ENCODE results near the gene LPCAT4. TPM values are rescaled to one million over a fixed set of nuclear protein-coding genes. Genes with fewer than 3 reads are reported as not detected.

The LPCAT4 gene
- polyA plus RNA-seq, 3 donors, result 40.3 to 51.9 (median 46.2) TPM

DNA sequence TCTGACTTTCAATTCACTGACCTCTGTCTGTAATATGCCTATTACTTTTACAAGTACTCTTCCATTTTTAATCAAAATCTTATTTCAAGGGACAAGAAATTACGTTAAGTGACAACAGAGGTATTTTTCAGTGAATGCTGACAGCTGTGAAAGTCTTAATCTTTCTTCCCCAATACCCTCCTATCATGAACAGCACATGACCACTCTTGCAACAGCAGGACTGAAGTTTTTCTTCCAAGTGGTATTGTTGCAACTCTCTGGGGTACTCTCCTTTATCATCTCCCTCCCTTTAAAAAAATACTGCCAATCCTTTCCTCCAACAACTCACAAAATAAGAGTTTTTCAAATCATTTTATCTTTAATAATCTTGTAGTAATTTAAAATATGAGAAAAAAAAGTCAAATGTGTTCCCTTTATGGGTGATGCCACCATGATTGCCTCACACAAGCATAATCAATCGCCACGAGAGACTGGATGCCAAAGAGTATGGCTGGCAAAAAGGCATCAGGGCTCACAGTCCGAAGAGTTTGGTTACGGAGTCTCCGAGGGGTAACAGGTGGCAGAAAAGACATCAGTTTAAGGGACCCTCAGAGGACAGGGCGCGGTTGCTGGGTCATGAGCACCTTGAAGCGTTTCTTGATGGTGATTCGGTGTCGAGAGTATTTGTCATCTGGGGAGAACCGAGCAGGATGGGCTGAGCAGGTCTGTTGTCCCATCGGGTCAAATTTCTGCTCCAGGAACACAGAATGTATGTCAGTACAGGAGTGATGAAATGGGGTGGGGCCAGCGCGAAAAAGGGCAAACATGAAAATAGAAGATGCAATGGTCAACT lies 25.4 kb downstream of the LPCAT4 start:
- DNase-seq, result no peak

- DNase-seq, result no peak
These were observed 27.1 kb downstream of the LPCAT4 start for GRCh38 chr15:34339946-34340345.

GRCh38 chr15:34338347-34338746 lies 28.6 kb downstream of the LPCAT4 start:
- no peak for DNase-seq

GRCh38 chr15:34337557-34338306 lies 29.3 kb downstream of the LPCAT4 start, which contains the start of gene SLC12A6:
TSS of gene SLC12A6 (minus strand) at chr15:34337781. CDS start at chr15:34336680, 1,101 bp downstream.
- DNase-seq, result peak; percentile 88

- DNase-seq, result no peak
These were observed 29.9 kb downstream of the LPCAT4 start for GRCh38 chr15:34336991-34337556.

DNA sequence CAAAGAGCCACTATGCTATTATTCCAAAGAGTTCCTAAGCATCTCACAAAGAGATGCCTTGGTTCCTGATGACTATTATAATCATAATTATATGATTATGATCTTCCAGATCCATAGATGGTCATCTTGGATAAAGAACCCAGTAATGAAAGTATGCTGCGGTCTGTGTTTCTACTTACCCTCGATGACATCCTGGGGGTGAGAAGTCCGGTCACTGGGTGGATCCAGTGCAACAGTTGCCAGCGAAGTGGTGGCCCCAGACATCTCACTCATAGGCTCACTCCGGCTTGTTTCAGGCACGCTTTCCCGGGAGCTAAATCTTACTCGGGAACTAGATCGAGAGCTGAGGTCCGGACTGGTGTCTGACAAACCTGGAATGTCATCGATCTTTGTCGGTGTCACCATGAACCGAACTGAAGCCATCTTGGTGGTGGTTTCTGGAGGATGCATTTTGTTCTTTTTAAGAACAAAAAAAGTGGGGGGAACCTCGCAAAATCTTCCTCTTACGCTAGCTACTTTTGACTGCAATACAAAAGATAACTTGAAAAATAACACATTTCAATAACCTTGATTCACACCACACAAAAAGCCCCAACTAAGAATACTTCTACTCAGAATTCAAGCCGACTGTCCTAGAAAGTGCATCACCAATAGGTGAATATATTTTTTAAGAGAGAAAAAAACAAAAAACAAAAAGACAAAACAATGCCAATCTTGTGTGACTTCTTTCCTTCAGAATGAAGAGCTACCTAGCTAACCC lies 30.6 kb downstream of the LPCAT4 start:
- no peak for DNase-seq

- DNase-seq, result no peak
These were observed 31.6 kb downstream of the LPCAT4 start for GRCh38 chr15:34335176-34336032.

- no peak for DNase-seq
These were observed 32.3 kb downstream of the LPCAT4 start for GRCh38 chr15:34334672-34335071.

DNA sequence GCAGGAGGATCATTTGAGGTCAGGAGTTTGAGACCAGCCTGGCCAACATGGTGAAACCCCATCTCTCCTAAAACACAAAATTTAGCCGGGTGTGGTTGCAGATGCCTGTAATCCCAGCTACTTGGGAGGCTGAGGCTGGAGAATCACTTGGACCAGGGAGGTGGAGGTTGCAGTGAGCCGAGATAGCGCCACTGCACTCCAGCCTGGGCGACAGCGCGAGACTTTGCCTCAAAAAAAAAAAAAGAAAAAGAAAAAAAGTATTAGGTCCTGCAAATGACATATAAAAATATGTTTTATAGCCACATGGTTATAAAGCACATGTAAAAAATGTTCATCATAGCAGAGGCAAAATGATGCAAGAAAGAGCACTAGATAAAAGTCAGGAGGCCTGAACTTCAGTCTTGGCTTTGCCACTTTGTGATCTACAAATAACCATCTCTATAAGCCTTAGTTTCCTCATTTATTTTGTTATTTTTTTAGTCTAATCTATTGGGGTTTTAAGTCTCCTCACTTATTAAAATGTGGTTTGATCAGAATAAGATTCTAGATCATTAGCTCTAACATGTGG lies 34.4 kb downstream of the LPCAT4 start:
- DNase-seq, result no peak

DNA sequence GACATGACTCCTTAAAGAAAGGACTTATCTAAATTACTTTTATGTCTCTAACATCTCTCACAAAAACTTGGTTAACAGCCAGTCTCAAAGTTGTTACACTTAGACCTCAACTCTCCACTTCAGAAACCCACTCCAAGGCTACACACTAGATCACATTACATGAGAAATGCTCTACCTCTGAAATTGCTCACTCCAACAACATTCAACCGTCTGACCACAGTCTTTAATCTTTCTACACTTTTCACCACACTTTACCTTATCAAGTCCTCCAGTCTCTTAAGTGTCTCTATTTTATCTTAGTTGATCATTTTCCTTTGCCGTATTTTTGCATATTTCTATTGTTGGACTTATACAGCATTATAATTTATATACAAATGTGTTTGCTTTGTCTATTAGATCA lies 35.2 kb downstream of the LPCAT4 start:
- DNase-seq, result no peak

- no peak for DNase-seq
These were observed 36.7 kb downstream of the LPCAT4 start for GRCh38 chr15:34330279-34330678.

DNA sequence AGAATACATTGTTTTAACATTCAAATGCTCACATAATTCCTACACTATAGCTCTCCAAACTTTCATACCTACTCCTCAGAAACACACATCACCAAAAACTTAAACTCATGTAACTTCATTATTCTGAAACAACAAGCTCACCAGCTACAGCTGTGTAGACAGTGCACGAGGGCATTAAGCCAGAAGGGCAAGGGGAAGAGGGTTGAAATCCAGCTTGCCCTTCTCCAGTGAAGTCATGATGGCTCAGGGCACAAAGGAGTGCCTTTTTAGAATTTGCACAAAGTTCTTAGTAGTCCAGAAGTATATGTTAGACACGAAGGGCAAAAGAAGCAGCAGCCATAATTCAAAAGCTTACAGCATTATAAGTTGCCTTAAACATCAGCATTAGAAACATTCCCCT lies 38.0 kb downstream of the LPCAT4 start:
- DNase-seq, result no peak

- no peak for DNase-seq
These were observed 39.1 kb downstream of the LPCAT4 start for GRCh38 chr15:34327906-34328305.

DNA sequence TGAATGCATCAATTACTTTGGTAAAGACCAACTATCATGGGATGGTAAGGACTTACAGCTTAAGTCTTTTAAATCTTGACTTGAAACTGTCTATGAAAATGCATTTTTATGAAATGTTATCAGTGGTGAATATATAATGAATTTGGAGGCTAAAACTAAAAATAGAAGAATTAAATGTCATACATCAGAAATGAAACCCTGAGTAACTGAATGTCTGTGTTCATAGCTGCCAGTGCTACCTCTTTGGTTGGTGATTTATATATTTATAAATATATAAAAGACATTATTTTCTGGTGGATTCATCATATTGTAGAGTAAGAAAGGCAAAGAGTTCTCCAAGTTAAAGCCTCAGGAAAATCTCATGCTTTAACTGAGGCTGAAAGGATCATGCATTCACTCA lies 41.6 kb downstream of the LPCAT4 start:
- DNase-seq, result no peak

- no peak for DNase-seq
These were observed 42.1 kb downstream of the LPCAT4 start for GRCh38 chr15:34324933-34325332.

- DNase-seq, result no peak
These were observed 43.8 kb downstream of the LPCAT4 start for GRCh38 chr15:34323217-34323616.

DNA sequence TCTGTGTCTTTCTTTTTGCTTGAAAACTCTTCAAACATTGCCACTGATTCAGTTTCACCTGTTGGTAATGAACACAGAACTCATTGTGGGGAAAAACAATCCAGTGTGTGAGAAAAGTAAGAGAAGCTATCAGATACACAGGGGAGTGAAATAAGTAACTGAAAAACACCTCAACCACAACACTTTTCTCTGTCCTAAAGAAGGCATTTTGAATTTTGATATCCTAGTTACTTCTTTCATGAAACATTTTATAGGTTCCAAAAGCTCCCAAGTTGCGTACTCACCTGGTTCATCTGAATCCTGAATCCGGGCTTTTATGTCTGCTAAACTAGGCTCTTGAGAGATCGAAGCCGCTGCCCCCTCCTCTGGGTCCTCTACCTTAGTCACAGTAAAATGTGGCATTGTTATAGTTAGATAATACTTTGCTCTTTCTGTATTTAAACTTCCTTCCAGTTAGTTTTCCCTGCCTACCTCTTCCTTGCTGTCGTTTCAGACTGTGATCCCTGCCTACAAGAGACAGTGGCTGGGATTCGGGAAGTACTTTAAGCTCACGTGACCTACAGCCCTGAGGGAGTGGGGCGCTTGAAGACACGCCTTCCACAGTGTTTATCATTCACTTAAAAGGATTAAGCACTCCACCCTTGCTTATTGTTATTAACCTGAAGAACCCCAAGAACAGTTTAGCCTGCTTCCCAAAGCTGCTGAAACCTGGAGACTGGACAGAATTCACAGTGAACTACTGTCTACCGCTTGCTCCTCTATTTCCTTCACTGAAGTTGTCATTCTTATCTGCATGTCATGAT lies 48.5 kb downstream of the LPCAT4 start:
- peak; percentile 52 for DNase-seq

- no peak for DNase-seq
These were observed 52.2 kb downstream of the LPCAT4 start for GRCh38 chr15:34314491-34315490.

All from renal pelvis (tissue), 4 donors.